A549 (cell line): ENCODE measurements around the gene TSPAN4. TPM values are rescaled to one million over a fixed set of nuclear protein-coding genes. Genes with fewer than 3 reads are reported as not detected.

Experiments used
- ATAC-seq, 2 experiments: fragments of 200-7000 bp in 1 of 2; fragments of >200 bp in 1 of 2; cut with Nextera tagmentation in 1 of 2; cut with Tn5 transposase in 1 of 2; 3 replicates each; pipeline versions ENCODE4 v1.8.0 to v1.9.1; 2018 to 2020; ENCODE audit warnings: mild to moderate bottlenecking in 1 of 2, moderate library complexity in 1 of 2
- CTCF ChIA-PET: fragments of 300-600 bp; sonication (Branson Sonifier 250); formaldehyde crosslinking; extraction: SDS; loops from one replicate; lab custom pipeline; 2021; ENCODE audit warnings: antibody characterized with exemption, inconsistent platforms; lab: Yijun Ruan, JAX
- POLR2A ChIA-PET: fragments of 350-600 bp; formaldehyde crosslinking; extraction: SDS; loops from one replicate; lab custom pipeline; 2021; ENCODE audit warnings: antibody characterized with exemption, inconsistent platforms; lab: Yijun Ruan, JAX
- DNase-seq, 2 experiments: peaks; one replicate each; pipeline versions ENCODE4 v3.0.0 to v3.0.0-alpha.2; 2011 to 2016; ENCODE audit warnings: low read depth in 1 of 2, low spot score in 1 of 2
- FAIRE-seq: peaks from 2 replicates; lab custom pipeline; 2011; peaks lifted over from hg19 to GRCh38; lab: Jason Lieb, UNC
- H3K27ac ChIP-seq, 2 experiments: fragments of >200 bp; sonication (Bioruptor Twin); formaldehyde crosslinking; 3 replicates each; pipeline ENCODE4 v1.5.1; 2016 to 2017
- H3K4me1 ChIP-seq: fragments of >200 bp; sonication (Bioruptor Twin); formaldehyde crosslinking; 3 replicates; pipeline ENCODE4 v1.6.1; 2016
- H3K4me2 ChIP-seq: fragments of >200 bp; sonication (Bioruptor Twin); formaldehyde crosslinking; 3 replicates; pipeline ENCODE4 v1.6.1; 2016
- H3K4me3 ChIP-seq: fragments of >200 bp; sonication (Bioruptor Twin); formaldehyde crosslinking; 3 replicates; pipeline ENCODE4 v1.5.1; 2016
- H3K9me3 ChIP-seq: fragments of >200 bp; sonication (Bioruptor Twin); formaldehyde crosslinking; 3 replicates; pipeline ENCODE4 v1.6.1; 2016
- BCL3 ChIP-seq: fragments of >200 bp; sonication (Bioruptor Twin); formaldehyde crosslinking; IDR thresholded peaks from 3 replicates; pipeline ENCODE4 v1.6.1; 2016
- CHD4 ChIP-seq: fragments of 200-600 bp; sonication (generic); IDR thresholded peaks from 2 replicates; pipeline ENCODE4 v1.6.1; 2016; ENCODE audit warnings: antibody characterized with exemption, mild to moderate bottlenecking, borderline replicate concordance
- EHF ChIP-seq: fragments of 250-450 bp; sonication (Bioruptor Pico); IDR thresholded peaks from 2 replicates; pipeline ENCODE4 v1.5.0; 2020; ENCODE audit warnings: mild to moderate bottlenecking
- EHMT2 ChIP-seq: fragments of 200-600 bp; sonication (generic); IDR thresholded peaks from 2 replicates; pipeline ENCODE4 v1.6.1; 2016; ENCODE audit warnings: antibody characterized with exemption, low read depth, mild to moderate bottlenecking, moderate library complexity
- ESRRA ChIP-seq: fragments of 150-350 bp; IDR thresholded peaks from 2 replicates; pipeline ENCODE4 v1.6.1; 2014; ENCODE audit warnings: mild to moderate bottlenecking, low read length, borderline replicate concordance
- FOSB ChIP-seq: fragments of 250-450 bp; sonication (Bioruptor Pico); IDR thresholded peaks from 2 replicates; pipeline ENCODE4 v1.5.0; 2020; ENCODE audit warnings: mild to moderate bottlenecking, moderate library complexity
- FOXS1 ChIP-seq: fragments of 250-450 bp; sonication (Bioruptor Pico); IDR thresholded peaks from 2 replicates; pipeline ENCODE4 v1.5.0; 2020; ENCODE audit warnings: mild to moderate bottlenecking, moderate library complexity
- GATA3 ChIP-seq: IDR thresholded peaks from 2 replicates; pipeline ENCODE4 v1.6.1; 2012; ENCODE audit warnings: borderline replicate concordance
- HEYL ChIP-seq: fragments of 250-450 bp; sonication (Bioruptor Pico); IDR thresholded peaks from 2 replicates; pipeline ENCODE4 v1.8.0; 2021; ENCODE audit warnings: mild to moderate bottlenecking, moderate library complexity
- JUN ChIP-seq, 2 experiments: fragments of >200 bp; sonication (Bioruptor Twin); formaldehyde crosslinking; IDR thresholded peaks; 2 replicates in 1 of 2; 3 replicates in 1 of 2; pipeline ENCODE4 v1.6.1; 2016 to 2017
- KDM1A ChIP-seq: fragments of 200-600 bp; sonication (generic); IDR thresholded peaks from 2 replicates; pipeline ENCODE4 v1.6.1; 2016; ENCODE audit warnings: low read depth, mild to moderate bottlenecking
- MAX ChIP-seq: IDR thresholded peaks from 2 replicates; pipeline ENCODE4 v1.6.1; 2012
- NFE2L2 ChIP-seq: fragments of 150-350 bp; conservative IDR thresholded peaks from 2 replicates; pipeline ENCODE4 v1.6.1; 2014; ENCODE audit warnings: low read length
- POLR2AphosphoS2 ChIP-seq: conservative IDR thresholded peaks from 2 replicates; pipeline ENCODE4 v1.6.1; 2012; ENCODE audit warnings: low read length, improper control_type of control experiment, inconsistent platforms
- RARB ChIP-seq: fragments of 250-450 bp; sonication (Bioruptor Pico); IDR thresholded peaks from 2 replicates; pipeline ENCODE4 v1.8.0; 2021; ENCODE audit warnings: mild to moderate bottlenecking, moderate library complexity
- REST ChIP-seq: fragments of 200-600 bp; sonication (generic); IDR thresholded peaks from 2 replicates; pipeline ENCODE4 v1.6.1; 2016; ENCODE audit warnings: antibody characterized with exemption, mild to moderate bottlenecking, moderate library complexity
- RNF2 ChIP-seq: fragments of 200-600 bp; sonication (generic); IDR thresholded peaks from 2 replicates; pipeline ENCODE4 v1.6.1; 2016; ENCODE audit warnings: low read depth, mild to moderate bottlenecking, antibody characterized with exemption, moderate library complexity, borderline replicate concordance
- SREBF2 ChIP-seq: fragments of 450-650 bp; IDR thresholded peaks from 2 replicates; pipeline ENCODE4 v1.6.1; 2014; ENCODE audit warnings: mild to moderate bottlenecking, moderate library complexity
- WGBS: methylation state at CpG from one replicate; pipeline ENCODE4 v1.1.6; 2017; ENCODE audit errors: missing lambda C conversion rate; 5-methylcytosine and 5-hydroxymethylcytosine counted together
- polyA plus RNA-seq, 4 experiments: library from polyadenylated mRNA; depleted of rRNA in 3 of 4; stranded (reverse); fragments of >200 nt; fragmentation: RNase III in 1 of 4; extraction: RNeasy Plus Mini Kit Qiagen cat#74134 plus additional on column Dnase treatment in 1 of 4; gene quantifications; 2 replicates in 3 of 4; 3 replicates in 1 of 4; pipeline ENCODE4 v1.2.3, GENCODE V29; 2011 to 2017

TSPAN4 gene
- polyA plus RNA-seq, 2 of the 4 experiments (the other 2 are of a cell fraction): 83.5 to 145 TPM

GRCh38 chr11:795634-796564 is 46.8 kb upstream of the TSPAN4 start:
- POLR2A ChIA-PET: interaction anchor here (0.6 to 1.5 kb wide), 5 partner anchors 9 to 81 kb away, joined by 3 to 6 read pairs (median 3); partner anchors contain the start of genes PNPLA2 and RPLP2
- CTCF ChIA-PET: interaction anchor here (0.9 to 2.1 kb wide), 6 partner anchors 9 to 42 kb away, joined by 3 to 13 read pairs (median 3); partner anchors contain the start of gene PIDD1
- FAIRE-seq: no peak

GRCh38 chr11:796565-797295 is 45.9 kb upstream of the TSPAN4 start:
- peaks cover 28% of the 10 kb centered on the region for H3K4me1 ChIP-seq
- no peak for TF ChIP-seq CHD4
- TF ChIP-seq MAX: no peak
- no peak for TF ChIP-seq SREBF2
- no peak for TF ChIP-seq FOSB (CRISPR knock-in tag)
- no peak for TF ChIP-seq EHF (CRISPR knock-in tag)
- TF ChIP-seq POLR2AphosphoS2: no peak
- no peak for TF ChIP-seq BCL3
- no peak for TF ChIP-seq GATA3
- TF ChIP-seq EHMT2: no peak
- no peak for TF ChIP-seq HEYL (CRISPR knock-in tag)
- no peak for TF ChIP-seq JUN (IDR thresholded peaks at IDR 0.05)
- TF ChIP-seq FOXS1 (CRISPR knock-in tag): no peak
- no peak for TF ChIP-seq RARB (CRISPR knock-in tag)
- no peak for TF ChIP-seq KDM1A
- TF ChIP-seq, all 56 proteins: peak for 0
- Histone ChIP-seq H3K27ac (peak overlapping the region; percentile 76 to 99), H3K4me3 (peak overlapping the region; percentile 66), H3K4me2 (peak overlapping the region; percentile 90), H3K9me3 (no peaks in the 10 kb centered on the region)
- no peak for FAIRE-seq
- ChIA-PET POLR2A (interaction anchor here (0.6 to 1.5 kb wide), 5 partner anchors 10 to 82 kb away, joined by 3 to 6 read pairs (median 3); partner anchors contain the start of genes PNPLA2 and RPLP2), CTCF (interaction anchor here (0.6 to 2.1 kb wide), 7 partner anchors 8 to 451 kb away, joined by 3 to 13 read pairs (median 3); partner anchors contain the start of gene PIDD1)
- ATAC-seq: peak in 1 of 2 experiments; percentile 4; a peak in 2 of 6 replicates
- no peak for DNase-seq
- WGBS: 60% methylated on average over 13 of the region's 18 CpGs

More at GRCh38 chr11:795634-796564, 46.8 kb upstream of the TSPAN4 start:
- DNase-seq (no peak), ATAC-seq (peak in 1 of 2 experiments; percentile 0; a peak in 2 of 6 replicates)
- Histone ChIP-seq H3K27ac (peak overlapping the region; percentile 76 to 99; a peak in 5 of 6 replicates), H3K4me1 (peaks cover 32% of the 10 kb centered on the region), H3K9me3 (no peaks in the 10 kb centered on the region), H3K4me2 (peak overlapping the region; percentile 90), H3K4me3 (peak overlapping the region; percentile 8; the same call in 1 of the 3 replicates)
- 62% methylated on average over 15 of the region's 26 CpGs for whole genome bisulfite sequencing
- TF ChIP-seq ESRRA: no peak
- TF ChIP-seq NFE2L2: no peak
- TF ChIP-seq REST: no peak
- TF ChIP-seq RNF2: no peak
- TF ChIP-seq SREBF2: no peak
